ENCODE data around the gene GARIN3.

The GARIN3 gene

DNA sequence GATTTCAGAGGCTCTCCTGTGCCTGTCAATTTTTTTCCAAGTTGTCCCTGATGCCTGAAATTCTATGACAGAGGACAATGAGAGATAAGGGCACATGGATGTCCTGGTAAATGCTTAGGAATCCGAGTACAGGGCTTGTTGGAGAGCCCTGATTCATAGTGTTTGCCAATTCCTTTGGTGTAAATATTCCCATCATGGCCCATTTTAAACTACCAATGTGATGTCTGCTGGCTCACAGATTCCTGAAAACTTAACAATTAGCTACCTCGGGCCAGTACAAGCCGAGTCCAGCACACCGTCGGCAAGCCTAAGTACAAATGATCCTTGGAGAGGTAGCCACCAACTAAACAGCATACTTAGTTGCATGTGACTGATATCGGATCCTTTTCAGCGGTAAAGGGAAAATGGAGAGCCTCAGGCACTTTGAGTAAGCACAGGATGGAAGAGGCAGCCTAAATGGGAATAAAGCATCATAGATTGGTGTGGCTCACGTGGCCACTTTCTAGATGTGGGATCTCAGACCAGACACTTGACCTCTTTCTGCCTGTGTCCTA is 18.1 kb upstream of the GARIN3 start:
- DNase-seq = no peak

GRCh38 chr5:157182143-157182757 is 16.2 kb upstream of the GARIN3 start:
- no peak for DNase-seq

DNA sequence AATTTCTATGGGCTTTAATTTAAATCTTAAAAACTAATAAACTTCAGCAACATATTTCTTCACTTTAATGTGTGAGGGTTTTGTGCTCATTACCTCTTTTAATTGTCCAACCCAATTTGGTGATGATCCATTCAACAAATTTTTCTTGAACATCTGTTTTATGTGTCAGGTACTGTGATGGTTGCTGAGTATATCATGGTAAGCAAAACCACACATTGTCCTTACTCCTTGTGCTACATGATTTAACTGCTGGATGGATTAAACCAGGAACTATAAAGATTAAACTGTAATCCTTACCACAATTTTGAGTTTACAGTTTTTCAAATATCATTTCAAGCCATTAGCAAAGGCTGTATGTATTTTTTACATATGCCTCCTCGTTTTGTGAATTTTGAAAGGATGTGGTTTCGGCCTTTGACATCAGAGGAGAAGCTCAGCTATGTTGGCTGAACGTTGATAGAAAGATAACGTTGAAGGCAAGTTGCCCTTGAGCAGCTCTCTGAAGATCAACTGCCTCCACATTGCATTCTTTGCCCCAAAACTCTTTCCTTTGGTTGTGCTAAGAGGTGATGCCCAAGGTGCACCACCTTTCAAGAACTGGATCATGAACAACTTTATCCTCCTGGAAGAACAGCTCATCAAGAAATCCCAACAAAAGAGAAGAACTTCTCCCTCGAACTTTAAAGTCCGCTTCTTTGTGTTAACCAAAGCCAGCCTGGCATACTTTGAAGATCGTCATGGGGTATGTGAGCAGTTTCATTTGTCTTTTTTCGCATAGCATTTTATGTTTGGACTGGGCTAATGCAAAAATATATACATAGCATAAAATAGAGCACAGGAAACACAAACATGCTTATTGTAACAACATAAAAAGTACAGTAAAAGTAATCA is 14.6 kb upstream of the GARIN3 start, which contains the start of gene ITK:
Gene ITK (plus strand): TSS at position 467 of the 891 bp plus-strand sequence. CDS start 138 bp downstream, at position 605.
- DNase-seq = no peak

DNA sequence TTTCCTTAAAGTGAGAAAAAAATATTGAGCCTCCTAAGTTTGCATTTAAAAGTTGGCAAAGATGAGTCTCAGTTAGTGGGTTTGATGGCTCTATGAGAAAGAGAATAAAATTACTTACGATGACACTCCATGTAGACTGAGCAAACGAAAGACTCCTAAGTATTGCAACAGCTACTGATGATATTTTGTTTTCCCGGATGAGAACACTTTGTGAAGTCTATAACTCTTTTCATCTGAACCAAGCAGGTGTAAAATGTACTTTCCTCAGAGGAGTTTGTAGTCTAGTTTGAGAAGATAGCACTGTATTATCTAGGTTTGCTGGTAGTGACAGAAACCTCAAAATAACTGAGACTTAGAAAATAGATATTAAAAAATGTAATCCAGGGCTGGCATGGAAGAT is 12.9 kb upstream of the GARIN3 start:
- DNase-seq = no peak

DNA sequence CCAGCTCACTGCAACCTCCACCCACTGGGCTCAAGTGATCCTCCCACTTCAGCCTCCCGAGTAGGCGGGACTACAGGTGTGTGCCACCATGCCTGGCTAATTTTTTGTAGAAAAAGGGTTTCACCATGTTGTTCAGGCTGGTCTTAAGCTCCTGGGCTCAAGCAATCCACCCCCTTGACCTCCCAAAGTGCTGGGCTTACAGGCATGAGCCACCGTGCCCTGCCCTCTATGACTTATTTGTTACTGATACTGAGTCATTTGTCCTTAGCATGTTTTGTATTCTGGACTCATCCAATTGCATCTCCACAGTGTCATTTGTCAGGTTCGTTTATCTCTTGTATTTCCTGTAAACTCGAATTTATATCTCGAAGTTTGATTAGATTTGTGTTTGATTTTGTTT is 11.9 kb upstream of the GARIN3 start:
- DNase-seq = no peak

DNA sequence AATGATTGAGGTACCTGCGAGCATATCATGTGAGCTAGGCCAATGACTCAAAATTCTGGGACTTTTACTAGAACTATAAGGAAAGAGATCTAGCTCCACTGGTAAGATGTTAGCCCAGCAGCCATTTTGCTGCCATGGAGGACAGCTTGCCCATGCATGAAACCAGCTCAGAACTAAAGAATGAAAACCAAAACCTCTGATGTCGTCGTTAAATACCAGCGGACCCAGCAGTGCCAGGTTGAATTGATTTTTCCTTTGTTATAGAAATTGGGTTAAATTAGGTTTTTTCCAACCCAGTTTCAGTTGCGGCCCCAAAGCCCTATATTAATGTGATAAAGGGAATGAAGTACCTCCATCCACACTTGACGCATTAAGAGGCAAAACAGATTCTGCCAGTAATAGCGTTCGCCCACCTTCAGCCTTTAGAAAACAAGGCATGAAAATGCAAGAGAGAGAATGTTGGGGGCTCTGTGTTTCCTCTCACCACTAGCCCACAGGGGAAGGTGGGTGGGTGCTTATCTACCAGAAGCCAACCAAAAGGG is 9.1 kb upstream of the GARIN3 start:
- no peak for DNase-seq

DNA sequence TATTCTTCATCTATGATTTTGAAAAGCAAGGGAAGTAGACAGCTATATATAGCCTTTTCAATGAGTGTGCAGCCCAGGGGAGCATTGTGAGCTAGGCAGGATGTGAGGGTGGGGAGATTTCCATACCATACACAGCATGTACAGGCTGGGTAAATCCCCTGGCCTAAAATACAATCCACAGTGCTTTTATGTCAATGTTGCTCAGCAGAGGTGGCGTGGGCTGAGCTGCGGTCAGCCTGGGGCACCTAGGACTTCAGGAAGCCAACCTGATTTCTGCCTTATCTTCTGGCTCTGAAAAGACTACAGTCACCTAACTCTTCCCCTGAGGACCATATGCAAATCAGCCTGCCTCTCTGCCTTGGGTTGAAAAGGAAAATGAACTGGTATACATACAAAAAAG is 6.3 kb upstream of the GARIN3 start:
- peak; percentile 42 for DNase-seq

DNA sequence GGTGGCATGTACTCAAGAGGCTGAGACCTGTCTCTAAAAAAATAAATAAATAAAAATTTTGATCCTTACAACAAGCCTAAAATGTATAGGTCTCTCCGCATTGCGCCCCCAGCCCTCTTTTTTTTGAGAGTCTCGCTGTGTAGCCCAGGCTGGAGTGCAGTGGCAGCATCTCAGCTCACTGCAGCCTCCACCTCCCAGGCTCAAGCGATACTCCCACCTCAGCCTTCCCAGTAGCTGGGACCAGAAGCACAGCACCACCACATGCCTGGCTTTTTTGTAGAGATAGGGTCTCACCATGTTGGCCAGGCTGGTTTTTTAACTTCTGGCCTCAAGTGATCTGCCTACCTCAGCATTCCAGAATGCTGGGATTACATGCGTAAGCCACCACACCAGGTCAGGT is 2.2 kb upstream of the GARIN3 start:
- DNase-seq = no peak

GRCh38 chr5:157167214-157167621 is 1.2 kb upstream of the GARIN3 start:
- DNase-seq = no peak

DNA sequence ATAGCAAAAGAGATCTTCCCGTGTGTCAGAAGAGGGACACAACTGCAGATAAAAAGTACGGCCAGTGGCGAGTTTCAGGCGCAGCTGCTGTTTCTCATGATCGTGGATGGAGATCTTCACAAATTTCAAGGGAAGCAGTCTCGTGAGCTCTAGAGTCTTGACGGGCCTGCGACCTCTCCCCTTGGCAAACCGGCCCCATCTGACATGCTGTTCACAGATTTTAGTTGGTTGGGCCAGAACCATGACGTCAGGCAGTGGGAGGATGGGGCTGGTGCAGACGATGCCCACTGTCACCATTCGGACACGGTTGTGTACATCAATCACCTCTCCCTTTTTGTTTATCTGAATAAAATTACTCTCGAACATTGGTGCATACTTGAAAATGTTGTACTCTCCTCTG is 396 bp downstream of the GARIN3 start:
- DNase-seq = no peak

DNA sequence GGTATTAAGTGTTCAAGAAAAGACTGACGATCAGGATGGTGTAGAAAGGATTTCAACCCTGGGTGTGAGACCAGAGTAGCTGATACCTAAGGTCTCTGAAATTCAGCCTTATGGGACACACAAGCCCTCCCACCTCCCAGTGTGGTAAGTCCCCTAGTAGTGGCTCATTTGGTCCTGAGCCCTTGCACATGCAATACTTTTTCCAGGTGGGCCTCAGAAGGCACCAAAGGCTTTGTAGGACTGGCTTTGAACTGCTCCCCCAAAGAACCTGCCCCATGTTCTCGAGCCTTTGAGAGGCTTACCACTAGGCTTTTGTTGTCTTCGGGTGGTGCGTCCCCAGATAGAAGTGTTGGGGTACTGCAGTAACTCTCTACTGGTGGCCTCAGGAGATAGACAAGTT is 803 bp downstream of the GARIN3 start:
- no peak for DNase-seq

DNA sequence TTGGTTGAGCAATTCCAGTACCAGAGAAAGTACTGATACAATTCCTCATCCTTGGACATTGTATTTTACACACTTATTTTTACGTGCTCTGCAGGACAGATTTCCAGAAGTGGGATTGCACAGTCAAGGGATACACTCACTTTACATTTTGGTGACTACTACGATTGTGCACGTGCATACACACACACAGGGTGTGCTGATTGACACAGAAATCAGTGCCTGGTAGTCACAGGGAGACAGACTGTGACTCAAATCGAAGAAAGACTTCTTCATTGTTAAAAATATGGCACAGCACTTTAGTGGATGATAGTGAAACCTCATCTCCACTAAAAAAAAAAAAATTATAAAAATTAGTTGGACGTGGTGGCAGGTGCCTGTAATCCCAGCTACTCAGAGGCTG is 1.5 kb downstream of the GARIN3 start:
- no peak for DNase-seq

- no peak for DNase-seq
These were observed 3.0 kb downstream of the GARIN3 start for GRCh38 chr5:157162919-157163510.

- DNase-seq = no peak
These were observed 4.1 kb downstream of the GARIN3 start for GRCh38 chr5:157161996-157162395.

DNA sequence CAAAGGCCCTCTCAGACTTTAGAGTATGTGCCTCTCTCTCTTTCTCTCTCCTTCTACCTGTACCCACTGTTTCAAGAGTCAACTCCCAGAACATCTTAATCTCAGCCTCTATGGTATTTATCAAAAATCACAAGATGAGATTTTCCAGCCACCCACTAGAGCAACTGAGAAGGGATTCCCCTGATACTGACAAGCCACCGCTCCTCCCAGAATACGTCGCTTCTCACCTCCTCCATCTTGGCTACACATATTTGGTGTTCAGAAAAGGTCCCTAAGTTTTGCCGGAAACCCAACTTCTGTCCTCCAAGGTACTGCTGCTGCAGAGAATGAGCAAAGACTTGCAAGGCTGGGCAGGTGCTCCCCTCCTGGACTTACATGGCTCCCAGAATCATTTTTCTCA is 6.1 kb downstream of the GARIN3 start:
- no peak for DNase-seq

DNA sequence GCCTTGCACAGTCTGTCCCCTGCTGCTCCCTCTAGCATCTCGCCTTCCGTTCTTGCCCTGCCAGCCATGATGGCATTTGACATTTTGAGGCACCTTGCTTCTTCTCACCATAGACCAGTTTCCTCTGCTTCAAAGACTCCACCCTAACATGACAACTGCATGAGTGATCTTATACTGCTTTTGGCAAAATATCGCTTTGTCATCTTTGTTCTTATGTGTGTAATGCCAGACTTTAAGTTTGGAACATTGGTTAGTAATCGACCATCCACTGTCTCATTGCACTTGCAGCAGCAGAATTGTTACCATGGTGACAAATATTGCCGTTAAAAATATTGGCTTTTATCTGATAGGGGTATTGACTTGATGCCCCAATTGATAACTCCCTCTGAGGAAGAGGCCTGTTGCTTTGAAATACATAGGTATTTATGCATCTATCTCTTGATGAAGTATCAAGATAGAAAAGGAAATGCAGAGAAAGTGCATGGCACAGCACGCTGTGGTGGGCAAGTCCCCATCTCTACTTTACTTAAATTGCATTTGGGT is 6.8 kb downstream of the GARIN3 start:
- no peak for DNase-seq

- DNase-seq = no peak
These were observed 8.7 kb downstream of the GARIN3 start for GRCh38 chr5:157157293-157157891.

GRCh38 chr5:157155297-157155696 is 10.8 kb downstream of the GARIN3 start:
- no peak for DNase-seq

- no peak for DNase-seq
These were observed 15.1 kb downstream of the GARIN3 start for GRCh38 chr5:157150995-157151394.

DNA sequence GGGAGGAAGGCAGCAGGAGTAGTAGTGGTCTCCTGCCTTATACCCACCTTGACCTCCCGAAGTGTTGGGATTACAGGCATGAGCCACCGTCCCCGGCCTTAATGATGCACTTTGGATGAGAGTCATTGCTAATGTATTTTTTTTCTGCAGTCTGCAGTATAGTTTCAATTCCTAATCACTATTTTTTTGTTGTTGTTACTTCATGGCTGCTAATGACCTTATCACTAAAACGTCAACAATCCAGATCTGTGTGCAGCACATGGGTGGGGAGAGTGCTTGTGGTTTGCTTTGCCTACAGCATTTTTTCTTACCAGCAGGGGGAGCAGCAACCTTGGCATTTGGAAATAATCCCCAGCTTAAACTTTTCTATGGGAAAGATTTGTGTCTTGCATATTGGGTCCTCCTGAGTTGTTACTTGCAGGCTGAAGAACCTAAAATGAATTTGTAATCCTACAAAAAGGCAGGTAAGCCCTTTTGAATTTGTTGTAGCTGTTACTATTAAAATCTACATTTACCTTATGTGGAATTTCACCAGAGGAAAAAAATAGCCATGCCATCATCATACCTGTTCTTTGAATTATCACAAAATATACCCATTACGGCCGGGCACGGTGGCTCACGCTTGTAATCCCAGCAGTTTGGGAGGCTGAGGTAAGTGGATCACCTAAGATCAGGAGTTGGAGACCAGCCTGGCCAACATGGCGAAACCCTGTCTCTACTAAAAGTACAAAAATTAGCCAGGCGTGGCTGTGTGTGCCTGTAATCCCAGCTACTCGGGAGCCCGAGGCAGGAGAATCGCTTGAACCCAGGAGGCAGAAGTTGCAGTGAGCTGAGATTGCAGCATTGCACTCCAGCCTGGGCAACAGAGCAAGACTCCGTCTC is 17.1 kb downstream of the GARIN3 start:
- no peak for DNase-seq
